T-helper 17 cell (primary cell): ENCODE measurements around the gene TCN1. TPM values are rescaled to one million over a fixed set of nuclear protein-coding genes. Genes with fewer than 3 reads are reported as not detected.
A peak's percentile ranks its signal among the peaks of the same experiment; 100 is the strongest.
"Not testable (repeated sequence)": the region's sequence is repeated elsewhere in the genome, so short reads cannot be mapped to it uniquely, and the experiment has no call there.

ENCODE experiments used
- ATAC-seq: fragments of 150-1000 bp; cut with Tn5 transposase; 2 replicates; pipeline ENCODE4 v1.10.0; 2021; ENCODE audit warnings: mild to moderate bottlenecking, moderate library complexity
- DNase-seq, 3 donors: peaks; one replicate each; pipeline versions ENCODE4 v3.0.0 to v3.0.0-alpha.2; 2020 to 2021
- H3K9me3 ChIP-seq: one replicate; pipeline ENCODE4 v1.7.0; 2013; ENCODE audit warnings: low read length, mild to moderate bottlenecking; ENCODE audit not compliant: control insufficient read depth, poor library complexity, severe bottlenecking
- H3K27ac Mint-ChIP-seq: one replicate; pipeline ENCODE4 v1.8.0; 2022; ENCODE audit warnings: mild to moderate bottlenecking, moderate library complexity, mixed read lengths
- H3K27me3 Mint-ChIP-seq: one replicate; pipeline ENCODE4 v1.8.0; 2022; ENCODE audit warnings: mixed read lengths
- H3K36me3 Mint-ChIP-seq: one replicate; pipeline ENCODE4 v1.8.0; 2022; ENCODE audit warnings: low read depth, mixed read lengths
- H3K4me1 Mint-ChIP-seq: one replicate; pipeline ENCODE4 v1.8.0; 2022; ENCODE audit warnings: mild to moderate bottlenecking, mixed read lengths
- H3K4me3 Mint-ChIP-seq: one replicate; pipeline ENCODE4 v1.8.0; 2022; ENCODE audit warnings: mild to moderate bottlenecking, moderate library complexity, mixed read lengths
- total RNA-seq, 4 donors: library from RNA in 2 of 4; stranded (reverse) in 2 of 4; gene quantifications; one replicate each; pipeline ENCODE4 v1.2.3 and lab custom pipeline; 2022 to 2026

The TCN1 gene
- total RNA-seq, 2 donors from 2014 or later: 0.55 TPM; not detected in 1

GRCh38 chr11:59877325-59877724 is 11.0 kb upstream of the TCN1 start:
- H3K27me3 Mint-ChIP-seq: peaks cover 52% of the 10 kb centered on the region
- no peak for ATAC-seq
- DNase-seq: no peak
- H3K4me1 Mint-ChIP-seq: no peaks in the 10 kb centered on the region
- H3K36me3 Mint-ChIP-seq: no peaks in the 10 kb centered on the region
- no peak overlapping the region for H3K27ac Mint-ChIP-seq
- no peak overlapping the region for H3K4me3 Mint-ChIP-seq
- H3K9me3 ChIP-seq: no peaks in the 10 kb centered on the region

- peaks cover 4% of the 10 kb centered on the region for H3K36me3 Mint-ChIP-seq
- H3K4me3 Mint-ChIP-seq: no peak overlapping the region
- DNase-seq: no peak
- H3K27ac Mint-ChIP-seq: no peak overlapping the region
- no peaks in the 10 kb centered on the region for H3K9me3 ChIP-seq
- no peaks in the 10 kb centered on the region for H3K4me1 Mint-ChIP-seq
- H3K27me3 Mint-ChIP-seq: peaks cover 52% of the 10 kb centered on the region
- ATAC-seq: no peak
Observed at GRCh38 chr11:59875856-59876519, 9.7 kb upstream of the TCN1 start.

DNA sequence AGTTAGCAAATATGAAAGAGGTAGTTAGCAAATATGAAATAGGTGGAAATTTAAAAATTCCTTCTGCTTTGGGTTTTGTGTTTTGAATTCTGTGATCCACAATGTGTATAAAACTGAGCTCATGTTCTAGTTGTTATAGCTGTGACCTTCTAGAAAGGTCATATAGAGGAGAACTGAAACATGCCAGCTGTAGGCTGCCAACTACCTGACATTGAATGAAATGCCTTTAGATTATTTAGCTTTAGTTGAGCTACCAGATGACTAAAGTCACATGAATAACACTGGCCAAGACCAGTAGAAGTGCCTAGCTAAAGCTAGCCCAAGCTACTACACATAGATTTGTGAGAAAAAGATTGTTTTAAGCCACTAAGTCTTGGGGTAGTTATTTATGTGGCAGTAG is 5.8 kb upstream of the TCN1 start:
- Mint-ChIP-seq H3K4me1 (no peaks in the 10 kb centered on the region), H3K36me3 (peaks cover 4% of the 10 kb centered on the region), H3K4me3 (no peak overlapping the region), H3K27me3 (peaks cover 30% of the 10 kb centered on the region), H3K27ac (no peak overlapping the region)
- H3K9me3 ChIP-seq: no peaks in the 10 kb centered on the region
- ATAC-seq (no peak), DNase-seq (no peak)

DNA sequence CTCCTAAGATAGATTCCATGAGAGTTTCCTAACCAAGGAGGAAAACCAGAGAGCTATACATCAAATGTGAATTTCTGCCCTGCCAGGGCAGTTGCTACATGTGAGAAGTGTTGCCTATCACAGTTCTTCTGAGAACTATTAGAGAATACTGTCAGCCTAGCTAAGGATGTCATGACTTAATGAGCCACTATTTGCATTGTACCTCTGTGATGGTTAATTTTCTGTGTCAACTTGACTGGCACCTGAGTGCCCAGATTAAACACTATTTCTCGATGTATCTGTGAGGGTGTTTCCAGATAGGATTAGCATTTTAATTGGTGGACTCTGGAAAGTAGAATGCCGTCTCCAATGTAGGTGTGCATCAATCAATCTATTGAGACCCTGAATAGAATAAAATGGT is 1.7 kb upstream of the TCN1 start:
- Mint-ChIP-seq H3K36me3 (peaks cover 4% of the 10 kb centered on the region), H3K4me1 (no peaks in the 10 kb centered on the region), H3K27ac (no peak overlapping the region), H3K4me3 (no peak overlapping the region), H3K27me3 (no peaks in the 10 kb centered on the region)
- no peak for ATAC-seq
- no peaks in the 10 kb centered on the region for H3K9me3 ChIP-seq
- DNase-seq: no peak

GRCh38 chr11:59866836-59867235 is 549 bp upstream of the TCN1 start:
- no peaks in the 10 kb centered on the region for H3K27me3 Mint-ChIP-seq
- no peak for DNase-seq
- H3K4me1 Mint-ChIP-seq: no peaks in the 10 kb centered on the region
- peaks cover 4% of the 10 kb centered on the region for H3K36me3 Mint-ChIP-seq
- no peak overlapping the region for H3K4me3 Mint-ChIP-seq
- ATAC-seq: no peak
- no peaks in the 10 kb centered on the region for H3K9me3 ChIP-seq
- no peak overlapping the region for H3K27ac Mint-ChIP-seq

DNA sequence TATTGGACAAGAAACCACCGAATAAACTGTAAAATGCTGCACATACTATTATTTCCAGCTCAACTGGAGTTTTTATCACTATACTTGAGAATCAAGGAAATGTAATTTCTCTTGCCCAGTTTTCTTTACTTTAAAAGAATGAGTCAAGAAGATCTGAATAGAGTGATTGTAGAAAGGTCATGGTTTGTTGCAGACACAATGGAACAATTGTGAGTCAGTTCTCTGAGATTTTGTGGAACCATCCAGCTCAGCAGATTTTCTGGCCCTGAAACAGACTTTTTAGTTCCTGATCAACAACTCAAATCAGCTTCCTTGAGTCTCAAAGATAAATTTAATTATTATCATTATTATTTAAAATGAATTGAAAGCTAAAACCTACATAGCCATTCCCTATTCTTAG is 1.3 kb downstream of the TCN1 start:
- no peaks in the 10 kb centered on the region for H3K9me3 ChIP-seq
- Mint-ChIP-seq H3K4me3 (no peak overlapping the region), H3K4me1 (no peaks in the 10 kb centered on the region), H3K36me3 (no peaks in the 10 kb centered on the region), H3K27ac (no peak overlapping the region), H3K27me3 (no peaks in the 10 kb centered on the region)
- ATAC-seq: no peak
- DNase-seq: no peak

GRCh38 chr11:59862252-59862651 is 4.0 kb downstream of the TCN1 start:
- Mint-ChIP-seq H3K36me3 (peaks cover 2% of the 10 kb centered on the region), H3K4me3 (no peak overlapping the region), H3K4me1 (peaks cover 15% of the 10 kb centered on the region), H3K27me3 (no peaks in the 10 kb centered on the region), H3K27ac (no peak overlapping the region)
- DNase-seq: no peak
- H3K9me3 ChIP-seq: no peaks in the 10 kb centered on the region
- ATAC-seq: no peak

DNA sequence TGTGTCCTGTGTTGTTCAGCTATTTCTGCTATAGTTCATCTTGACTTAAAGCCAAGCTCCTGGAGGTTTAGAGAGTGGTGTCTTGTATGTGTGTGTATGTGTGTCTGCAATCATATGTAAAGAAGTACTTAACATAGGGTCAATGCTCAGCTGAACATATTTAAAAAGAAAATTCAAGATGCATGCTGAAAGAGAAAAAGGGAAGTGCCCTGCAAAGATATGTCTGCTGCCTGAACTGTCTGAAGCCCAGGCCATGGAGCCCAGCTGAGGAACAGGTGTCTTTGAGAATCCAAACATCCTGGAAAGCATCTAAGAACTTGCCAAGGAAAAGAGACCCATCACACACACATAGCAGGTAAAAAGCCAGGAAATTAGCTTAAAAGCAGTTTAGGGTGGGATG is 6.6 kb downstream of the TCN1 start:
- Mint-ChIP-seq H3K27ac (no peak overlapping the region), H3K27me3 (peaks cover 2% of the 10 kb centered on the region), H3K4me3 (no peak overlapping the region), H3K4me1 (peaks cover 15% of the 10 kb centered on the region), H3K36me3 (peaks cover 2% of the 10 kb centered on the region)
- ATAC-seq: no peak
- DNase-seq: no peak
- no peaks in the 10 kb centered on the region for H3K9me3 ChIP-seq

- Mint-ChIP-seq H3K4me3 (peak overlapping the region; percentile 8), H3K27me3 (peaks cover 10% of the 10 kb centered on the region), H3K27ac (no peak overlapping the region), H3K36me3 (peaks cover 2% of the 10 kb centered on the region), H3K4me1 (peaks cover 15% of the 10 kb centered on the region)
- ATAC-seq: peak; percentile 68
- no peaks in the 10 kb centered on the region for H3K9me3 ChIP-seq
- no peak for DNase-seq
Observed at GRCh38 chr11:59857439-59858434, 8.6 kb downstream of the TCN1 start.

GRCh38 chr11:59854871-59855270 is 11.4 kb downstream of the TCN1 start:
- no peaks in the 10 kb centered on the region for H3K9me3 ChIP-seq
- Mint-ChIP-seq H3K4me1 (peaks cover 15% of the 10 kb centered on the region), H3K27me3 (peaks cover 10% of the 10 kb centered on the region), H3K27ac (no peak overlapping the region), H3K4me3 (no peak overlapping the region), H3K36me3 (peaks cover 2% of the 10 kb centered on the region)
- no peak for DNase-seq
- no peak for ATAC-seq

DNA sequence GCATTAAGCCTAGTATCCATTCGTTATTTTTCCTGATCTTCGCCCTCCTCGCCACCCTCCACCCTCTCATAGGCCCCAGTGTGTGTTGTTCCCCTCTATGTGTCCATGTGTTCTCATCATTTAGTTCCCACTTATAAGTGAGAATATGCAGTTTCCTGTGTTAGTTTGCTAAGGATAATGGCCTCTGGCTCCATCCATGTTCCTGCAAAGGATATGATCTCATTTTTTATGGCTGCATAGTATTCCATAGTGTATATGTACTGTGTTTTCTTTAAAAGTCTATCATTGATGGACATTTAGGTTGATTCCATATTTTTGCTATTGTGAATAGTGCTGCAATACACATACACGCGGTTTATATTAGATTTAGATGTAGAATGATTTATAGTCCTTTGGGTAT is 14.9 kb downstream of the TCN1 start:
- not testable (repeated sequence) for H3K9me3 ChIP-seq, H3K36me3 Mint-ChIP-seq, H3K27me3 Mint-ChIP-seq, H3K4me3 Mint-ChIP-seq, H3K27ac Mint-ChIP-seq, ATAC-seq, H3K4me1 Mint-ChIP-seq, DNase-seq

DNA sequence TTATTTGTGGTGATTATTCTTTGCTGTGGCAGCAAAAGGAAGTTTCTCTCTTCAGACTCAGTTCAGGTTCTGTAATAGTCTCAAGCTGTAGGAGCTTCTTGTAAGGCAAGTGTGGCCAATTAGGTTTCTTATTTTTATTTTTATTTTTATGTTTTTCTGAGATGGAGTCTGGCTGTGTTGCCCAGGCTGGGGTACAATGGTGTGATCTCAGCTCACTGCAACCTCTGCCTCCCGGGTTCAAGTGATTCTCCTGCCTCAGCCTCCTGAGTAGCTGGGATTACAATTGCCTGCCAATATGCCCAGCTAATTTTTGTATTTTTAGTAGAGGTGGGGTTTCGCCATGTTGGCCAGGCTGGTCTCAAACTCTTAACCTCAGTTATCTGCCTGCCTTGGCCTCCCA is 16.7 kb downstream of the TCN1 start:
- not testable (repeated sequence) for ATAC-seq, H3K36me3 Mint-ChIP-seq, DNase-seq, H3K27me3 Mint-ChIP-seq, H3K27ac Mint-ChIP-seq, H3K9me3 ChIP-seq, H3K4me3 Mint-ChIP-seq, H3K4me1 Mint-ChIP-seq

- no peaks in the 10 kb centered on the region for H3K9me3 ChIP-seq
- Mint-ChIP-seq H3K4me3 (no peak overlapping the region), H3K4me1 (no peaks in the 10 kb centered on the region), H3K27me3 (peaks cover 3% of the 10 kb centered on the region), H3K36me3 (no peaks in the 10 kb centered on the region), H3K27ac (no peak overlapping the region)
- no peak for ATAC-seq
- DNase-seq: no peak
Observed at GRCh38 chr11:59849129-59849528, 17.2 kb downstream of the TCN1 start.
